Cardiac muscle cell (in vitro differentiated cells and primary cell): Measurements from ENCODE around the gene RAB10. TPM values are rescaled to one million over a fixed set of nuclear protein-coding genes. Genes with fewer than 3 reads are reported as not detected.
"Not testable (repeated sequence)": the region's sequence is repeated elsewhere in the genome, so short reads cannot be mapped to it uniquely, and the experiment has no call there.

Experiments used
- DNase-seq, 2 donors: peaks; one replicate each; pipeline versions ENCODE4 v3.0.0 to v3.0.0-alpha.2; 2010 to 2017; ENCODE audit warnings: low read depth in 1 of 2, low spot score in 1 of 2
- H3K27ac ChIP-seq: fragments of 200-600 bp; sonication (generic); 2 replicates; pipeline ENCODE4 v1.5.1; 2016
- H3K27me3 ChIP-seq: fragments of 200-600 bp; sonication (generic); 2 replicates; pipeline ENCODE4 v1.6.0; 2016; ENCODE audit warnings: control low read depth
- H3K36me3 ChIP-seq: fragments of 200-600 bp; sonication (generic); 2 replicates; pipeline ENCODE4 v1.5.1; 2016; ENCODE audit warnings: control low read depth
- H3K4me1 ChIP-seq: fragments of 200-600 bp; sonication (generic); 2 replicates; pipeline ENCODE4 v1.8.1; 2017; ENCODE audit warnings: low read depth, mild to moderate bottlenecking, mixed run types
- H3K4me3 ChIP-seq: fragments of 200-600 bp; sonication (generic); 2 replicates; pipeline ENCODE4 v1.5.1; 2016; ENCODE audit warnings: mild to moderate bottlenecking
- H3K9me3 ChIP-seq: fragments of 200-600 bp; sonication (generic); 2 replicates; pipeline ENCODE4 v1.5.1; 2017; ENCODE audit warnings: low read depth, mild to moderate bottlenecking, control low read depth
- CTCF ChIP-seq: IDR thresholded peaks from 2 replicates; pipeline ENCODE4 v1.5.1; 2012; ENCODE audit warnings: low read depth, mild to moderate bottlenecking, low read length
- polyA plus RNA-seq: library from polyadenylated mRNA; unstranded; fragments of >200 nt; fragmentation: Nextera tagmentation; extraction: Ambion mirVana; gene quantifications from 2 replicates; pipeline ENCODE4 v1.2.1, GENCODE V29; 2016
- total RNA-seq: library from RNA; depleted of rRNA; stranded (reverse); fragments of >200 nt; gene quantifications from 2 replicates; pipeline ENCODE4 v1.2.3, GENCODE V29; 2016

Gene RAB10
- total and polyA plus RNA-seq, 2 experiments from 2014 or later, result 75.9 to 145 TPM

GRCh38 chr2:26157580-26157979 is 123.7 kb downstream of the RAB10 start:
- H3K27ac ChIP-seq, result no peak overlapping the region
- no peaks in the 10 kb centered on the region for H3K4me1 ChIP-seq
- no peaks in the 10 kb centered on the region for H3K27me3 ChIP-seq
- no peaks in the 10 kb centered on the region for H3K36me3 ChIP-seq
- no peak for DNase-seq
- no peak for TF ChIP-seq CTCF
- H3K9me3 ChIP-seq, result peaks cover 2% of the 10 kb centered on the region
- no peak overlapping the region for H3K4me3 ChIP-seq

GRCh38 chr2:26161926-26162325 is 128.0 kb downstream of the RAB10 start:
- Histone ChIP-seq H3K9me3 (peaks cover 2% of the 10 kb centered on the region), H3K4me3 (no peak overlapping the region), H3K27ac (no peak overlapping the region), H3K36me3 (no peaks in the 10 kb centered on the region), H3K4me1 (no peaks in the 10 kb centered on the region), H3K27me3 (peaks cover 9% of the 10 kb centered on the region)
- DNase-seq, result no peak
- TF ChIP-seq CTCF, result no peak

DNA sequence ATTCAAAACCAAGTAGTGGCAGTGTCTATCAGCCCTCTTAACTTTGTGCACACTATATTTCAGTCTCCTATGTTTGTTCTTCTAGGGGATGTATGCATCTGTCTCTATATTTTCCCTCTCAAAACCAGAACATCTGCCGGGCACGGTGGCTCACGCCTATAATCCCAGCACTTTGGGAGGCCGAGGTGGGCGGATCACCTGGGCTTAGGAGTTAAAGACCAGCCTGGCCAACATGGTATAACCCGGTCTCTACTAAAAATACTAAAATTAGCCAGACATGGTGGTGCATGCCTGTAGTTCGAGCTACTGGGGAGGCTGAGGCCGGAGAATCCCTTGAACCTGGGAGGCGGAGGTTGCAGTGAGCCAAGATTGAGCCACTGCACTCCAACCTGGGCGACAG is 129.1 kb downstream of the RAB10 start:
- no peak overlapping the region for H3K27ac ChIP-seq
- H3K4me3 ChIP-seq, result no peak overlapping the region
- DNase-seq, result no peak
- no peak for TF ChIP-seq CTCF
- H3K27me3 ChIP-seq, result peaks cover 9% of the 10 kb centered on the region
- no peaks in the 10 kb centered on the region for H3K9me3 ChIP-seq
- no peaks in the 10 kb centered on the region for H3K36me3 ChIP-seq
- H3K4me1 ChIP-seq, result no peaks in the 10 kb centered on the region

DNA sequence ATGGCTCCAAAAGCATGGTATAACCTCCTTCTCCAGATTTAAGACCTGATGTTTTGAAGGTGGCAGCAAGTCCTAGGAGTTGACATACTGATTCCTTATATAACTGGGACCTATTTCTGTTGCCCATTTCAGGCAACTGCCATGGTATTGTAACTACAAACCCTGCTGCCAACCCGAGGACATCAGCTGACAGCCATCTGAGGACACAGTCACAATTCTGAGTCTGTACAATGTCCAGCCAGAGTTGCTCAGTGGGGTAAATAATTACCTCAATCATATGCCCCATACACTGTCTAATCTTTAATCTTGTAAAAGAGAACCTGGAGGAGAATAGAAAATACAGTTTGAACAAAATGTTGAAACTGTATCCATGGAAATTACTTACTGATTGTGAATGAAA is 130.3 kb downstream of the RAB10 start:
- peaks cover 9% of the 10 kb centered on the region for H3K27me3 ChIP-seq
- TF ChIP-seq CTCF, result no peak
- H3K27ac ChIP-seq, result no peak overlapping the region
- H3K9me3 ChIP-seq, result no peaks in the 10 kb centered on the region
- no peak for DNase-seq
- no peaks in the 10 kb centered on the region for H3K36me3 ChIP-seq
- no peak overlapping the region for H3K4me3 ChIP-seq
- H3K4me1 ChIP-seq, result no peaks in the 10 kb centered on the region

GRCh38 chr2:26164641-26165211 is 130.8 kb downstream of the RAB10 start:
- no peak for DNase-seq
- Histone ChIP-seq H3K27me3 (peaks cover 9% of the 10 kb centered on the region), H3K4me3 (no peak overlapping the region), H3K9me3 (no peaks in the 10 kb centered on the region), H3K4me1 (no peaks in the 10 kb centered on the region), H3K36me3 (no peaks in the 10 kb centered on the region), H3K27ac (no peak overlapping the region)
- TF ChIP-seq CTCF, result no peak

GRCh38 chr2:26165403-26165802 is 131.5 kb downstream of the RAB10 start:
- no peak overlapping the region for H3K4me3 ChIP-seq
- H3K36me3 ChIP-seq, result no peaks in the 10 kb centered on the region
- H3K4me1 ChIP-seq, result no peaks in the 10 kb centered on the region
- DNase-seq, result no peak
- no peak for TF ChIP-seq CTCF
- no peak overlapping the region for H3K27ac ChIP-seq
- no peaks in the 10 kb centered on the region for H3K9me3 ChIP-seq
- H3K27me3 ChIP-seq, result peaks cover 15% of the 10 kb centered on the region

GRCh38 chr2:26166541-26166940 is 132.7 kb downstream of the RAB10 start:
- H3K27me3 ChIP-seq, result peaks cover 26% of the 10 kb centered on the region
- not testable (repeated sequence) for H3K27ac ChIP-seq, H3K9me3 ChIP-seq, H3K4me1 ChIP-seq, H3K36me3 ChIP-seq, DNase-seq, H3K4me3 ChIP-seq
